ENCODE measurements around the gene CDC73.

DNA sequence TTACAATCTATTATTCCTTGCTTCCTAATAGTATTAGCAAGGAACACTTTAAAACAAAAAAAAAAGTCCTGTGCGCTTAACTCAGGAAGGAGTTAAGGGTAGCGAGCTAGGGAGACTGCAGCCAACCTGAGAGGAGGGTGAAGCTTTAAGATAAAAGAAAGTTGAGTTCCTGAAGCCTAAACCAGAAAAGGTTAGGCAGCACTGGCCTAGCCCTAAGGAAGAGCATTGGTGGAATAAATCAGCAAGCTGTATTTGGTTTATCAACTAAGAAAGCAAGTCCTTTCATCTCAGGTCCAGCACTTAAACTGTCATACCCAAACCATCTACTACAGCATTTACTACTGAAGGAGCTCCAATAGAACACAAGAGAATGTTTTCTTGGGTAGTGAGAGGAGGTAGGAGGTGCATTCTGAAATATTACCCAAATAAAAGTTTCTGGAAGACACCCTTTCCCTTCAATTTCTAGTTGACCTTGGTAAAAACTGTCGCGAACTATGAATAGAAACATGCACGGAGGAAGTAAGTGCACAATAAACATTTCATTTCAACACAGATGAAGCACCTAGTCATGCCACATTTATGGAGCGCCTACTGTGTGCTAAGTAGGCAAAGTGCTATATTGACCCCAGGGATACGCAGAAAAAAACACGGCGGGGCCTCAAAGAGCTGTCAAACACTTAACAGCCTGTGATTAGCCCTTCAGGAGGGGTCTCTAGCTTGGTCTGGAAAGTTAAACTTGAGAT is 17.9 kb upstream of the CDC73 start:
- TF ChIP-seq, protein P1, sequence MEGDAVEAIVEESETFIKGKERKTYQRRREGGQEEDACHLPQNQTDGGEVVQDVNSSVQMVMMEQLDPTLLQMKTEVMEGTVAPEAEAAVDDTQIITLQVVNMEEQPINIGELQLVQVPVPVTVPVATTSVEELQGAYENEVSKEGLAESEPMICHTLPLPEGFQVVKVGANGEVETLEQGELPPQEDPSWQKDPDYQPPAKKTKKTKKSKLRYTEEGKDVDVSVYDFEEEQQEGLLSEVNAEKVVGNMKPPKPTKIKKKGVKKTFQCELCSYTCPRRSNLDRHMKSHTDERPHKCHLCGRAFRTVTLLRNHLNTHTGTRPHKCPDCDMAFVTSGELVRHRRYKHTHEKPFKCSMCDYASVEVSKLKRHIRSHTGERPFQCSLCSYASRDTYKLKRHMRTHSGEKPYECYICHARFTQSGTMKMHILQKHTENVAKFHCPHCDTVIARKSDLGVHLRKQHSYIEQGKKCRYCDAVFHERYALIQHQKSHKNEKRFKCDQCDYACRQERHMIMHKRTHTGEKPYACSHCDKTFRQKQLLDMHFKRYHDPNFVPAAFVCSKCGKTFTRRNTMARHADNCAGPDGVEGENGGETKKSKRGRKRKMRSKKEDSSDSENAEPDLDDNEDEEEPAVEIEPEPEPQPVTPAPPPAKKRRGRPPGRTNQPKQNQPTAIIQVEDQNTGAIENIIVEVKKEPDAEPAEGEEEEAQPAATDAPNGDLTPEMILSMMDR (IDR thresholded peaks at IDR 0.05), result no peak
- no peak for TF ChIP-seq POLR2A (IDR thresholded peaks at IDR 0.05)

All from body of pancreas (tissue), 4 donors.